ENCODE results near the gene SWSAP1.

DNA sequence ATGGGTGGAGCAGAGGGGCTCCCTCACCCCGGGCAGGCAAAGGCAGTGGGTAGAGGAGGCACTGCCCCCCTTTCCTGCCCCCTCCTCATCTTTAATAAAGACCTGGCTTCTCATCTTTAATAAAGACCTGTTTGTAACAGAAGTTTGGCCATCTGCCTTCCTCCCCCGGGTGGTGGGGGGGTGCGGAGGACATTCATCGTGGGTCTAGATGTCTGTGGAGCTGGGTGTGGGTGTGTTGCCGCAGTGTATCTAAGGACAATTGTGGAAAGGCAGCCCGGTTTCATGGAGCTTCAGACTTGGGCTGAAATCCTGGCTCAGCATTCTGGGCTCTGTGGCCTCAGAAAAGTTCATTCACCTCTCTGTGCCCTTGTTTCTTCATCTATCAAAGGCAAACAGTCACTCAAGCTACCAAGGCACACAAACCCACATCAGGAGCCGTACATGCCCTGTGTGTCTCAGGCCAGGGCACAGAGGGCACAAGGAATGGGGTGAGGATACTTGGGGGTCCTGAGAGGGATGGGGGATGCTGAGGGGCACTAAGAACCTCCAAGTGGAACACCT, 8.8 kb upstream of the SWSAP1 start:
- TF ChIP-seq, protein P1, sequence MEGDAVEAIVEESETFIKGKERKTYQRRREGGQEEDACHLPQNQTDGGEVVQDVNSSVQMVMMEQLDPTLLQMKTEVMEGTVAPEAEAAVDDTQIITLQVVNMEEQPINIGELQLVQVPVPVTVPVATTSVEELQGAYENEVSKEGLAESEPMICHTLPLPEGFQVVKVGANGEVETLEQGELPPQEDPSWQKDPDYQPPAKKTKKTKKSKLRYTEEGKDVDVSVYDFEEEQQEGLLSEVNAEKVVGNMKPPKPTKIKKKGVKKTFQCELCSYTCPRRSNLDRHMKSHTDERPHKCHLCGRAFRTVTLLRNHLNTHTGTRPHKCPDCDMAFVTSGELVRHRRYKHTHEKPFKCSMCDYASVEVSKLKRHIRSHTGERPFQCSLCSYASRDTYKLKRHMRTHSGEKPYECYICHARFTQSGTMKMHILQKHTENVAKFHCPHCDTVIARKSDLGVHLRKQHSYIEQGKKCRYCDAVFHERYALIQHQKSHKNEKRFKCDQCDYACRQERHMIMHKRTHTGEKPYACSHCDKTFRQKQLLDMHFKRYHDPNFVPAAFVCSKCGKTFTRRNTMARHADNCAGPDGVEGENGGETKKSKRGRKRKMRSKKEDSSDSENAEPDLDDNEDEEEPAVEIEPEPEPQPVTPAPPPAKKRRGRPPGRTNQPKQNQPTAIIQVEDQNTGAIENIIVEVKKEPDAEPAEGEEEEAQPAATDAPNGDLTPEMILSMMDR (IDR thresholded peaks at IDR 0.05 in 2 of 3, conservative IDR thresholded peaks at IDR 0.05 in 1 of 3; ENCODE audit: borderline replicate concordance in 1 of 3, insufficient read depth in 1 of 3, low read depth in 2 of 3, low read length in 2 of 3), result no peak
- TF ChIP-seq FOSL1 (IDR thresholded peaks at IDR 0.05; ENCODE audit: low read depth) (no peak), POLR2A (IDR thresholded peaks at IDR 0.05; ENCODE audit: borderline replicate concordance, extremely low read depth, insufficient read depth, insufficient read length) (no peak), POLR2AphosphoS5 (IDR thresholded peaks at IDR 0.05; ENCODE audit: low read depth, low read length) (no peak), SIN3A (IDR thresholded peaks at IDR 0.05; ENCODE audit: low read depth) (no peak), SP1 (IDR thresholded peaks at IDR 0.05; ENCODE audit: low read depth) (no peak), EZH2 (IDR thresholded peaks at IDR 0.05) (no peak), ZNF274 (IDR thresholded peaks at IDR 0.05; ENCODE audit: low read depth, low read length) (no peak), RAD21 (IDR thresholded peaks at IDR 0.05; ENCODE audit: low read depth) (no peak)
- TF ChIP-seq, protein P2, sequence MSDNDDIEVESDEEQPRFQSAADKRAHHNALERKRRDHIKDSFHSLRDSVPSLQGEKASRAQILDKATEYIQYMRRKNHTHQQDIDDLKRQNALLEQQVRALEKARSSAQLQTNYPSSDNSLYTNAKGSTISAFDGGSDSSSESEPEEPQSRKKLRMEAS (IDR thresholded peaks at IDR 0.05), result no peak
- TF ChIP-seq, protein P3, sequence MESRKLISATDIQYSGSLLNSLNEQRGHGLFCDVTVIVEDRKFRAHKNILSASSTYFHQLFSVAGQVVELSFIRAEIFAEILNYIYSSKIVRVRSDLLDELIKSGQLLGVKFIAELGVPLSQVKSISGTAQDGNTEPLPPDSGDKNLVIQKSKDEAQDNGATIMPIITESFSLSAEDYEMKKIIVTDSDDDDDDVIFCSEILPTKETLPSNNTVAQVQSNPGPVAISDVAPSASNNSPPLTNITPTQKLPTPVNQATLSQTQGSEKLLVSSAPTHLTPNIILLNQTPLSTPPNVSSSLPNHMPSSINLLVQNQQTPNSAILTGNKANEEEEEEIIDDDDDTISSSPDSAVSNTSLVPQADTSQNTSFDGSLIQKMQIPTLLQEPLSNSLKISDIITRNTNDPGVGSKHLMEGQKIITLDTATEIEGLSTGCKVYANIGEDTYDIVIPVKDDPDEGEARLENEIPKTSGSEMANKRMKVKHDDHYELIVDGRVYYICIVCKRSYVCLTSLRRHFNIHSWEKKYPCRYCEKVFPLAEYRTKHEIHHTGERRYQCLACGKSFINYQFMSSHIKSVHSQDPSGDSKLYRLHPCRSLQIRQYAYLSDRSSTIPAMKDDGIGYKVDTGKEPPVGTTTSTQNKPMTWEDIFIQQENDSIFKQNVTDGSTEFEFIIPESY (IDR thresholded peaks at IDR 0.05; ENCODE audit: extremely low read depth, insufficient replicate concordance, low read length), result no peak
